ENCODE results near the gene RCE1.

DNA sequence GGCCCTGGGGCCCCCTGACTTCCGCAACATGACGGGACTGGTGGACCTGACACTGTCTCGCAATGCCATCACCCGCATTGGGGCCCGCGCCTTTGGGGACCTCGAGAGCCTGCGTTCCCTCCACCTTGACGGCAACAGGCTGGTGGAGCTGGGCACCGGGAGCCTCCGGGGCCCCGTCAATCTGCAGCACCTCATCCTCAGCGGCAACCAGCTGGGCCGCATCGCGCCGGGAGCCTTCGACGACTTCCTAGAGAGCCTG is 14.6 kb downstream of the RCE1 start:
- TF ChIP-seq, protein P1, sequence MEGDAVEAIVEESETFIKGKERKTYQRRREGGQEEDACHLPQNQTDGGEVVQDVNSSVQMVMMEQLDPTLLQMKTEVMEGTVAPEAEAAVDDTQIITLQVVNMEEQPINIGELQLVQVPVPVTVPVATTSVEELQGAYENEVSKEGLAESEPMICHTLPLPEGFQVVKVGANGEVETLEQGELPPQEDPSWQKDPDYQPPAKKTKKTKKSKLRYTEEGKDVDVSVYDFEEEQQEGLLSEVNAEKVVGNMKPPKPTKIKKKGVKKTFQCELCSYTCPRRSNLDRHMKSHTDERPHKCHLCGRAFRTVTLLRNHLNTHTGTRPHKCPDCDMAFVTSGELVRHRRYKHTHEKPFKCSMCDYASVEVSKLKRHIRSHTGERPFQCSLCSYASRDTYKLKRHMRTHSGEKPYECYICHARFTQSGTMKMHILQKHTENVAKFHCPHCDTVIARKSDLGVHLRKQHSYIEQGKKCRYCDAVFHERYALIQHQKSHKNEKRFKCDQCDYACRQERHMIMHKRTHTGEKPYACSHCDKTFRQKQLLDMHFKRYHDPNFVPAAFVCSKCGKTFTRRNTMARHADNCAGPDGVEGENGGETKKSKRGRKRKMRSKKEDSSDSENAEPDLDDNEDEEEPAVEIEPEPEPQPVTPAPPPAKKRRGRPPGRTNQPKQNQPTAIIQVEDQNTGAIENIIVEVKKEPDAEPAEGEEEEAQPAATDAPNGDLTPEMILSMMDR (IDR thresholded peaks at IDR 0.05; ENCODE audit: poor library complexity): no peak
- TF ChIP-seq EZH2 (IDR thresholded peaks at IDR 0.05; ENCODE audit: borderline replicate concordance) (no peak), EZH2phosphoT487 (IDR thresholded peaks at IDR 0.05; ENCODE audit: low read depth, severe bottlenecking, unreplicated experiment) (no peak)
